ENCODE results near the gene MAGEA11. TPM values are rescaled to one million over a fixed set of nuclear protein-coding genes. Genes with fewer than 3 reads are reported as not detected.
"Not testable (repeated sequence)": the region's sequence is repeated elsewhere in the genome, so short reads cannot be mapped to it uniquely, and the experiment has no call there.

MAGEA11 gene
- total RNA-seq, 1 donor from 2014 or later: not detected

GRCh38 chrX:149716632-149717031, 4.8 kb downstream of the MAGEA11 start:
- no peak for DNase-seq (ENCODE audit: low read depth)
- TF ChIP-seq CTCF (IDR thresholded peaks at IDR 0.05; ENCODE audit: insufficient read depth, low read length, poor library complexity, severe bottlenecking): no peak
- no peak overlapping the region for H3K4me3 ChIP-seq (ENCODE audit: low read depth, low read length)
- no peaks in the 10 kb centered on the region for H3K27me3 ChIP-seq (ENCODE audit: control insufficient read depth, insufficient read depth, low read length)
- no peaks in the 10 kb centered on the region for H3K36me3 ChIP-seq (ENCODE audit: control insufficient read depth, insufficient read depth, low read length)

- no peak for TF ChIP-seq CTCF (IDR thresholded peaks at IDR 0.05; ENCODE audit: insufficient read depth, low read length, poor library complexity, severe bottlenecking)
- no peak overlapping the region for H3K4me3 ChIP-seq (ENCODE audit: low read depth, low read length)
- no peaks in the 10 kb centered on the region for H3K36me3 ChIP-seq (ENCODE audit: control insufficient read depth, insufficient read depth, low read length)
- H3K27me3 ChIP-seq (ENCODE audit: control insufficient read depth, insufficient read depth, low read length): no peaks in the 10 kb centered on the region
- DNase-seq (ENCODE audit: low read depth): no peak
These were observed 5.9 kb downstream of the MAGEA11 start for GRCh38 chrX:149717803-149718202.

- DNase-seq (ENCODE audit: low read depth): no peak
- H3K4me3 ChIP-seq (ENCODE audit: low read depth, low read length): no peak overlapping the region
- H3K27me3 ChIP-seq (ENCODE audit: control insufficient read depth, insufficient read depth, low read length): no peaks in the 10 kb centered on the region
These were observed 6.9 kb downstream of the MAGEA11 start for GRCh38 chrX:149718757-149719156.

GRCh38 chrX:149720021-149720689, 8.3 kb downstream of the MAGEA11 start:
- Histone ChIP-seq H3K27me3 (ENCODE audit: control insufficient read depth, insufficient read depth, low read length) (no peaks in the 10 kb centered on the region), H3K4me3 (ENCODE audit: low read depth, low read length) (no peak overlapping the region), H3K36me3 (ENCODE audit: control insufficient read depth, insufficient read depth, low read length) (no peaks in the 10 kb centered on the region)
- TF ChIP-seq CTCF (IDR thresholded peaks at IDR 0.05; ENCODE audit: insufficient read depth, low read length, poor library complexity, severe bottlenecking): no peak
- DNase-seq (ENCODE audit: low read depth): no peak

More at GRCh38 chrX:149718757-149719156, 6.9 kb downstream of the MAGEA11 start:
- no peaks in the 10 kb centered on the region for H3K36me3 ChIP-seq (ENCODE audit: control insufficient read depth, insufficient read depth, low read length)
- no peak for TF ChIP-seq CTCF (IDR thresholded peaks at IDR 0.05; ENCODE audit: insufficient read depth, low read length, poor library complexity, severe bottlenecking)

- H3K27me3 ChIP-seq (ENCODE audit: control insufficient read depth, insufficient read depth, low read length); H3K4me3 ChIP-seq (ENCODE audit: low read depth, low read length); DNase-seq (ENCODE audit: low read depth); H3K36me3 ChIP-seq (ENCODE audit: control insufficient read depth, insufficient read depth, low read length): not testable (repeated sequence)
These were observed 9.4 kb downstream of the MAGEA11 start for GRCh38 chrX:149721241-149721640.

GRCh38 chrX:149721778-149722177, 9.9 kb downstream of the MAGEA11 start:
- Histone ChIP-seq H3K27me3 (ENCODE audit: control insufficient read depth, insufficient read depth, low read length) (no peaks in the 10 kb centered on the region), H3K4me3 (ENCODE audit: low read depth, low read length) (no peak overlapping the region), H3K36me3 (ENCODE audit: control insufficient read depth, insufficient read depth, low read length) (no peaks in the 10 kb centered on the region)
- no peak for DNase-seq (ENCODE audit: low read depth)
- TF ChIP-seq CTCF (IDR thresholded peaks at IDR 0.05; ENCODE audit: insufficient read depth, low read length, poor library complexity, severe bottlenecking): no peak

- not testable (repeated sequence) for DNase-seq (ENCODE audit: low read depth); H3K36me3 ChIP-seq (ENCODE audit: control insufficient read depth, insufficient read depth, low read length); H3K4me3 ChIP-seq (ENCODE audit: low read depth, low read length); H3K27me3 ChIP-seq (ENCODE audit: control insufficient read depth, insufficient read depth, low read length)
These were observed 11.8 kb downstream of the MAGEA11 start for GRCh38 chrX:149723583-149724118.

- H3K36me3 ChIP-seq (ENCODE audit: control insufficient read depth, insufficient read depth, low read length); H3K4me3 ChIP-seq (ENCODE audit: low read depth, low read length); H3K27me3 ChIP-seq (ENCODE audit: control insufficient read depth, insufficient read depth, low read length): not testable (repeated sequence)
These were observed 15.4 kb downstream of the MAGEA11 start for GRCh38 chrX:149727308-149727707.

GRCh38 chrX:149742269-149742668, 30.4 kb downstream of the MAGEA11 start:
- H3K4me3 ChIP-seq (ENCODE audit: low read depth, low read length); H3K36me3 ChIP-seq (ENCODE audit: control insufficient read depth, insufficient read depth, low read length); DNase-seq (ENCODE audit: low read depth); H3K27me3 ChIP-seq (ENCODE audit: control insufficient read depth, insufficient read depth, low read length): not testable (repeated sequence)

More at GRCh38 chrX:149727308-149727707, 15.4 kb downstream of the MAGEA11 start:
- DNase-seq (ENCODE audit: low read depth): not testable (repeated sequence)

Measured in kidney epithelial cell (primary cell).